Esophagus squamous epithelium (tissue), 5 donors: ENCODE measurements around the gene GLIS2. TPM values are rescaled to one million over a fixed set of nuclear protein-coding genes. Genes with fewer than 3 reads are reported as not detected.

Experiments used
- DNase-seq: peaks from one replicate; lab custom pipeline; 2025; lab: John Stamatoyannopoulos, UW
- H3K27ac ChIP-seq, 4 donors: fragments of 200-600 bp; sonication (generic); one replicate each; pipeline ENCODE4 v1.5.1; 2016 to 2019; ENCODE audit warnings: mild to moderate bottlenecking in 1 of 4
- H3K27me3 ChIP-seq, 4 donors: fragments of 200-600 bp; sonication (generic); 1 replicate in 3 of 4; 2 replicates in 1 of 4; pipeline versions ENCODE4 v1.5.1 to v1.6.0; 2017 to 2021; ENCODE audit warnings: antibody characterized with exemption in 1 of 4
- H3K36me3 ChIP-seq, 3 donors: fragments of 200-600 bp; sonication (generic); one replicate each; pipeline ENCODE4 v1.5.1; 2016 to 2019
- H3K4me1 ChIP-seq, 3 donors: fragments of 200-600 bp; sonication (generic); one replicate each; pipeline ENCODE4 v1.5.1; 2017 to 2019
- H3K4me3 ChIP-seq, 4 donors: fragments of 200-600 bp; sonication (generic); 1 replicate in 3 of 4; 2 replicates in 1 of 4; pipeline ENCODE4 v1.5.1; 2016 to 2019; ENCODE audit warnings: mild to moderate bottlenecking in 2 of 4, moderate library complexity in 1 of 4
- H3K9me3 ChIP-seq, 3 donors: fragments of 200-600 bp; sonication (generic); one replicate each; pipeline ENCODE4 v1.5.1; 2016 to 2019
- POLR2A ChIP-seq, 4 donors: fragments of 450-650 bp; IDR thresholded peaks; one replicate each; pipeline ENCODE4 v1.6.1; 2017; ENCODE audit warnings: antibody characterized with exemption in 4 of 4, mild to moderate bottlenecking in 4 of 4, moderate library complexity in 3 of 4
- WGBS, 2 donors: methylation state at CpG; one replicate each; pipeline ENCODE4 v1.1.5; 2018; 5-methylcytosine and 5-hydroxymethylcytosine counted together
- intact Hi-C: fragments of 100-400 bp; cut with DNase I; formaldehyde crosslinking; loops from one replicate; pipeline ENCODE4 v1.15.0; 2022
- total RNA-seq, 4 donors: library from RNA; depleted of rRNA; stranded (reverse); fragments of >200 nt; gene quantifications; one replicate each; pipeline ENCODE4 v1.1.0, GENCODE V29; 2016
- TF ChIP-seq, protein P1 (sequence below), 6 experiments: fragments of 450-650 bp in 4 of 6; fragments of 200-600 bp in 2 of 6; sonication (generic) in 2 of 6; IDR thresholded peaks; one replicate each; pipeline ENCODE4 v1.5.1; 2016 to 2019; ENCODE audit warnings: antibody characterized with exemption in 6 of 6, mild to moderate bottlenecking in 4 of 6, moderate library complexity in 4 of 6
- donor health status: DM: yes; HTN: yes; CAD: no.

The GLIS2 gene
- total RNA-seq, 4 donors from 2014 or later = 0.30 to 1.7 (median 0.67) TPM

DNA sequence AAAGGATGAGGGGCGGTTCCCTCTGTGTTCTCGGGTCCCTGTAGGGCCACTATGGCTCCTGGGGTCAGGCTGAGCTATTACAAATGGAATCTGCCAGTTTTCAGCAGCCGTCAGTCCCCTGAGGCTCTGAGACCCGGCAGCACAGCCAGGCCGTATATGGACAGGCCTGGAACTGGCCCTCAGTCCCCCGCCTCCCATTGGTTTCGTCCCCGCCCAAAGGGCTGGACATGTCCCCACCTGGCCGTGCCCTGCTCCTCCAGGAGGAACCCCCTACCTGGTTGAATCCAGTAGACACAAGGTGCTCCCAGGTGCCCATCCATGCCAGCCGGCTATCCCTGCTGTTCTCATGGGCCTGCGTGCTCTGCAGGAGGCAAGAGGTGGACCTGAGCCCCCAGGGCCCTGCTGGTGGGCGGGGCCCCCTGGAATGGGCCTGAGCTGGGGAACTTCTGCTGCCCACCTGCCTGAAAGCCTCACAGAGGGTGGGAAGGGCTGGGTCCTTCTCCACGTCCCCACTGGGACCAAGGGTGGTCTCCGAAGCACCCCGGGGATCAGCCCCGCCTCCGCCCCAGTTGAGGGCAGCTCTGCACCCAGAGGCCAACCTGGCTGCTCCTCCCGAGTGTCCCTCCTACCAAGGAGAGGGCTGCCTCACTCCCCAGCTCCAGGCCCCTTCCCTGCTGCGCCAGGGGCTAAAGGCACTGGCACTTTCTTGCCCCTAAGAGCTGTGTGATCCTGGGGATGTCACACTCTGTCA lies 72.6 kb downstream of the GLIS2 start:
- Histone ChIP-seq H3K27ac (peak overlapping the region; percentile 10 to 80 (median 54)), H3K4me1 (peaks cover 14 to 63% (median 16%) of the 10 kb centered on the region in 3 donors), H3K36me3 (peaks cover 0 to 62% (median 14%) of the 10 kb centered on the region in 3 donors), H3K9me3 (no peaks in the 10 kb centered on the region), H3K4me3 (no peak overlapping the region), H3K27me3 (no peaks in the 10 kb centered on the region)
- 60 to 70% methylated on average over 1 to 5 of the region's 19 CpGs for WGBS, 2 donors
- no peak for DNase-seq
- TF ChIP-seq, protein P1, sequence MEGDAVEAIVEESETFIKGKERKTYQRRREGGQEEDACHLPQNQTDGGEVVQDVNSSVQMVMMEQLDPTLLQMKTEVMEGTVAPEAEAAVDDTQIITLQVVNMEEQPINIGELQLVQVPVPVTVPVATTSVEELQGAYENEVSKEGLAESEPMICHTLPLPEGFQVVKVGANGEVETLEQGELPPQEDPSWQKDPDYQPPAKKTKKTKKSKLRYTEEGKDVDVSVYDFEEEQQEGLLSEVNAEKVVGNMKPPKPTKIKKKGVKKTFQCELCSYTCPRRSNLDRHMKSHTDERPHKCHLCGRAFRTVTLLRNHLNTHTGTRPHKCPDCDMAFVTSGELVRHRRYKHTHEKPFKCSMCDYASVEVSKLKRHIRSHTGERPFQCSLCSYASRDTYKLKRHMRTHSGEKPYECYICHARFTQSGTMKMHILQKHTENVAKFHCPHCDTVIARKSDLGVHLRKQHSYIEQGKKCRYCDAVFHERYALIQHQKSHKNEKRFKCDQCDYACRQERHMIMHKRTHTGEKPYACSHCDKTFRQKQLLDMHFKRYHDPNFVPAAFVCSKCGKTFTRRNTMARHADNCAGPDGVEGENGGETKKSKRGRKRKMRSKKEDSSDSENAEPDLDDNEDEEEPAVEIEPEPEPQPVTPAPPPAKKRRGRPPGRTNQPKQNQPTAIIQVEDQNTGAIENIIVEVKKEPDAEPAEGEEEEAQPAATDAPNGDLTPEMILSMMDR (IDR thresholded peaks at IDR 0.05) = no peak
- no peak for TF ChIP-seq POLR2A (IDR thresholded peaks at IDR 0.05)
- intact Hi-C loops = no loop called here

Other genes with a start within 250 kb of the GLIS2 start
- 10 to 100 TPM in 2 of 4 donors, 1 to 10 TPM in 2; 6.3 to 22.3 (median 11.2) TPM for gene ADCY9, start 199.6 kb upstream of the GLIS2 start, total RNA-seq
- 1 to 10 TPM in 1 of 4 donors, under 1 TPM in 2, not detected in 1; 0.04 to 1.8 (median 0.38) TPM for gene SRL, start 74.0 kb upstream of the GLIS2 start, total RNA-seq
- gene TFAP4, start 43.0 kb upstream of the GLIS2 start, total RNA-seq = 1 to 10 TPM; 5.8 to 9.8 (median 9.3) TPM
- 10 to 100 TPM; 29.5 to 40.8 (median 33.2) TPM for gene PAM16, start 35.3 kb downstream of the GLIS2 start, total RNA-seq
- 10 to 100 TPM in 3 of 4 donors, 1 to 10 TPM in 1; 9.2 to 20.2 (median 14.2) TPM for gene VASN, start 55.8 kb downstream of the GLIS2 start, total RNA-seq
- gene CORO7, start 100.5 kb downstream of the GLIS2 start, total RNA-seq = 10 to 100 TPM; 15.8 to 25.9 (median 17.8) TPM
- 10 to 100 TPM; 45.2 to 59.1 (median 49.1) TPM for gene DNAJA3, start 109.8 kb downstream of the GLIS2 start, total RNA-seq
- gene NMRAL1, start 158.6 kb downstream of the GLIS2 start, total RNA-seq = 10 to 100 TPM; 25.4 to 55.5 (median 34.9) TPM
- 10 to 100 TPM; 46.9 to 94.0 (median 75.0) TPM for gene HMOX2, start 160.3 kb downstream of the GLIS2 start, total RNA-seq
- 10 to 100 TPM; 10.2 to 26.5 (median 16.5) TPM for gene CDIP1, start 222.7 kb downstream of the GLIS2 start, total RNA-seq
- under 1 TPM in 3 of 4 donors, not detected in 1; 0.04 to 0.19 (median 0.06) TPM for gene C16orf96, start 240.3 kb downstream of the GLIS2 start, total RNA-seq